ENCODE data around the gene CEACAM16.
A peak's percentile ranks its signal among the peaks of the same experiment; 100 is the strongest.

CEACAM16 gene

GRCh38 chr19:44737238-44738071, 38.5 kb downstream of the CEACAM16 start:
- H3K4me3 ChIP-seq (ENCODE audit: low read depth, low read length): no peak overlapping the region
- no peak for TF ChIP-seq CTCF (IDR thresholded peaks at IDR 0.05; ENCODE audit: low read depth, low read length, missing control alignments)
- DNase-seq (ENCODE audit: low read depth): no peak

- H3K4me3 ChIP-seq (ENCODE audit: low read depth, low read length): no peak overlapping the region
- no peak for DNase-seq (ENCODE audit: low read depth)
- TF ChIP-seq CTCF (IDR thresholded peaks at IDR 0.05; ENCODE audit: low read depth, low read length, missing control alignments): no peak
These were observed 39.2 kb downstream of the CEACAM16 start for GRCh38 chr19:44738136-44738535.

- H3K4me3 ChIP-seq (ENCODE audit: low read depth, low read length): no peak overlapping the region
- DNase-seq (ENCODE audit: low read depth): no peak
- no peak for TF ChIP-seq CTCF (IDR thresholded peaks at IDR 0.05; ENCODE audit: low read depth, low read length, missing control alignments)
These were observed 39.9 kb downstream of the CEACAM16 start for GRCh38 chr19:44738603-44739558.

- TF ChIP-seq CTCF (IDR thresholded peaks at IDR 0.05; ENCODE audit: low read depth, low read length, missing control alignments): peak; percentile 39
- H3K4me3 ChIP-seq (ENCODE audit: low read depth, low read length): no peak overlapping the region
- no peak for DNase-seq (ENCODE audit: low read depth)
These were observed 41.4 kb downstream of the CEACAM16 start for GRCh38 chr19:44740351-44740824.

- TF ChIP-seq CTCF (IDR thresholded peaks at IDR 0.05; ENCODE audit: low read depth, low read length, missing control alignments): no peak
- no peak for DNase-seq (ENCODE audit: low read depth)
- no peak overlapping the region for H3K4me3 ChIP-seq (ENCODE audit: low read depth, low read length)
These were observed 42.3 kb downstream of the CEACAM16 start for GRCh38 chr19:44741258-44741731.

- TF ChIP-seq CTCF (IDR thresholded peaks at IDR 0.05; ENCODE audit: low read depth, low read length, missing control alignments): no peak
- no peak overlapping the region for H3K4me3 ChIP-seq (ENCODE audit: low read depth, low read length)
- DNase-seq (ENCODE audit: low read depth): no peak
These were observed 42.9 kb downstream of the CEACAM16 start for GRCh38 chr19:44741841-44742329.

Data from GM12864 (cell line).